Adrenal gland (tissue), 19 donors: ENCODE data around the gene TMCC3. TPM values are rescaled to one million over a fixed set of nuclear protein-coding genes. Genes with fewer than 3 reads are reported as not detected.

Experiments used
- DNase-seq, 7 donors: peaks; one replicate each; pipeline ENCODE4 v3.0.0-alpha.2; 2019 to 2020
- H3K27ac ChIP-seq, 5 donors: fragments of 200-600 bp; sonication (generic) in 4 of 5; 1 replicate in 3 of 5; 2 replicates in 2 of 5; pipeline versions ENCODE4 v1.5.1 to v1.8.0; 2016 to 2020; ENCODE audit warnings: mild to moderate bottlenecking in 1 of 5
- H3K27me3 ChIP-seq: fragments of 200-600 bp; 2 replicates; pipeline ENCODE4 v1.8.0; 2021
- H3K36me3 ChIP-seq, 2 donors: fragments of 200-600 bp; replicated peaks in 1 of 2; 1 replicate in 1 of 2; 2 replicates in 1 of 2; pipeline versions ENCODE4 v1.5.1 to v1.8.0; 2018 to 2022
- H3K4me1 ChIP-seq, 2 donors: fragments of 200-600 bp; replicated peaks in 1 of 2; 1 replicate in 1 of 2; 2 replicates in 1 of 2; pipeline versions ENCODE4 v1.5.1 to v1.8.0; 2018 to 2021
- H3K4me3 ChIP-seq, 4 donors: fragments of 200-600 bp; sonication (generic) in 3 of 4; one replicate each; pipeline ENCODE4 v1.5.1; 2016 to 2018
- H3K9me3 ChIP-seq, 3 donors: fragments of 200-600 bp; sonication (generic) in 1 of 3; replicated peaks in 1 of 3; 1 replicate in 2 of 3; 2 replicates in 1 of 3; pipeline versions ENCODE4 v1.5.1 to v1.8.0; 2016 to 2021
- CTCF ChIP-seq, 6 experiments: fragments of 450-650 bp in 4 of 6; fragments of 200-600 bp in 2 of 6; sonication (generic) in 1 of 6; IDR thresholded peaks; 1 replicate in 5 of 6; 2 replicates in 1 of 6; pipeline versions ENCODE4 v1.5.1 to v1.8.0; 2016 to 2021; ENCODE audit warnings: antibody characterized with exemption in 6 of 6, mild to moderate bottlenecking in 2 of 6, moderate library complexity in 1 of 6
- POLR2A ChIP-seq, 2 donors: fragments of 450-650 bp; IDR thresholded peaks; one replicate each; pipeline ENCODE4 v1.6.1; 2017; ENCODE audit warnings: antibody characterized with exemption in 2 of 2, mild to moderate bottlenecking in 2 of 2, moderate library complexity in 1 of 2
- WGBS, 4 donors: extraction: QIAGEN DNeasy Blood & Tissue Kit in 2 of 4; methylation state at CpG; one replicate each; pipeline versions ENCODE4 v1.1.5 to v1.1.7; 2013 to 2017; 5-methylcytosine and 5-hydroxymethylcytosine counted together
- intact Hi-C, 2 donors: fragments of 100-400 bp; cut with DNase I; formaldehyde crosslinking; loops; one replicate each; pipeline versions ENCODE4 v1.14.1 to v1.15.0; 2022 to 2023
- long read RNA-seq, 10 donors: library from polyadenylated mRNA in 3 of 10; unstranded in 2 of 10; stranded (forward) in 1 of 10; transcript quantifications; one replicate each; pipeline ENCODE4 v2.0.0 and lab custom pipeline, GENCODE V29; 2021 to 2026
- polyA plus RNA-seq, 3 donors: library from polyadenylated mRNA; stranded (reverse); fragments of 200-250 nt in 2 of 3; fragments of 350-450 nt in 1 of 3; fragmentation: Illumina TruSeq in 1 of 3; extraction: RNeasy Lipid Tissue Mini Kit (QIAGEN cat#74804) in 1 of 3; gene quantifications; one replicate each; pipeline ENCODE4 v1.2.3, GENCODE V29; 2013 to 2014
- total RNA-seq, 9 donors: library from RNA; depleted of rRNA in 4 of 9; stranded (reverse); fragments of >200 nt in 4 of 9; fragments of 120-200 nt in 1 of 9; fragmentation: NEBNext Ultra II Directional in 1 of 9; extraction: Animal tissue kit (Norgen Biotek cat#: 25700) in 1 of 9; gene quantifications; one replicate each; pipeline versions ENCODE4 v1.1.0 to v1.2.4, GENCODE V29; 2013 to 2023
- donor health status: healthy with polysubstance abuse.
- donor health status: Bipolar disorder and iron deficiency.
- donor health status: DM: yes; HTN: yes; CAD: no.
- donor health status: DM: no; HTN: no; CAD: no.
- donor health status: DM: no; HTN: no; CAD: no.
- donor health status: DM: yes; HTN: yes; CAD: no.

Gene TMCC3, protein sequence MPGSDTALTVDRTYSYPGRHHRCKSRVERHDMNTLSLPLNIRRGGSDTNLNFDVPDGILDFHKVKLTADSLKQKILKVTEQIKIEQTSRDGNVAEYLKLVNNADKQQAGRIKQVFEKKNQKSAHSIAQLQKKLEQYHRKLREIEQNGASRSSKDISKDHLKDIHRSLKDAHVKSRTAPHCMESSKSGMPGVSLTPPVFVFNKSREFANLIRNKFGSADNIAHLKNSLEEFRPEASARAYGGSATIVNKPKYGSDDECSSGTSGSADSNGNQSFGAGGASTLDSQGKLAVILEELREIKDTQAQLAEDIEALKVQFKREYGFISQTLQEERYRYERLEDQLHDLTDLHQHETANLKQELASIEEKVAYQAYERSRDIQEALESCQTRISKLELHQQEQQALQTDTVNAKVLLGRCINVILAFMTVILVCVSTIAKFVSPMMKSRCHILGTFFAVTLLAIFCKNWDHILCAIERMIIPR
- total RNA-seq = 10 to 100 TPM in 1 of 9 donors, 1 to 10 TPM in 8; 2.4 to 13.4 (median 7.4) TPM
- polyA plus RNA-seq = 1 to 10 TPM; 1.2 to 9.3 (median 2.2) TPM
- long read RNA-seq, donor 1 = 0 reads
- long read RNA-seq, donor 2, full-length matches to known transcripts = 1 of 1 reads
- long read RNA-seq, donor 2, partial matches to known transcripts = 0 of 1 reads
- long read RNA-seq, donor 2, other reads (novel, unspliced or antisense) = 0 of 1 reads
- long read RNA-seq, donor 3, full-length matches to known transcripts = 1 of 1 reads
- long read RNA-seq, donor 3, partial matches to known transcripts = 0 of 1 reads
- long read RNA-seq, donor 3, other reads (novel, unspliced or antisense) = 0 of 1 reads
- long read RNA-seq, donor 4 = 0 reads
- long read RNA-seq, donor 5, full-length matches to known transcripts = 6 of 10 reads
- long read RNA-seq, donor 5, partial matches to known transcripts = 2 of 10 reads
- long read RNA-seq, donor 5, other reads (novel, unspliced or antisense) = 2 of 10 reads
- long read RNA-seq, donor 6, partial matches to known transcripts = 0 of 1 reads
- long read RNA-seq, donor 6, other reads (novel, unspliced or antisense) = 1 of 1 reads
- long read RNA-seq, donor 7 = 0 reads
- long read RNA-seq, donor 8 = 0 reads
- long read RNA-seq, donor 9 = 0 reads
- long read RNA-seq, donor 10, full-length matches to known transcripts = 1 of 1 reads
- long read RNA-seq, donor 10, partial matches to known transcripts = 0 of 1 reads
- long read RNA-seq, donor 10, other reads (novel, unspliced or antisense) = 0 of 1 reads

- Histone ChIP-seq H3K36me3 (no peaks in the 10 kb centered on the region), H3K27ac (peak within 1 kb of the TSS in 3 of 5 donors; percentile 55 to 76 (median 60)), H3K4me3 (peak within 1 kb of the TSS in 3 of 4 donors; percentile 28 to 76 (median 63)), H3K9me3 (no peaks in the 10 kb centered on the region), H3K27me3 (no peaks in the 10 kb centered on the region), H3K4me1 (peaks cover 7 to 17% of the 10 kb centered on the region in 2 donors)
- intact Hi-C loops = no loop called here
- DNase-seq = peak; percentile 43 to 68 (median 49)
- TF ChIP-seq CTCF (IDR thresholded peaks at IDR 0.05) = peak in 1 of 6 experiments; percentile 2
- peak in 1 of 2 donors; percentile 53 for TF ChIP-seq POLR2A (IDR thresholded peaks at IDR 0.05)
- WGBS, 4 donors = 1 to 21% (median 8%) methylated on average over 3 to 81 of the region's 82 CpGs
These were observed at the start of gene TMCC3 for GRCh38 chr12:94650143-94651056. Gene TMCC3 (minus strand): TSS chr12:94650557. CDS start chr12:94650430, 127 bp downstream.

GRCh38 chr12:94699801-94700200 is 49.4 kb upstream of the TMCC3 start:
- DNase-seq = no peak
- no peaks in the 10 kb centered on the region for H3K27me3 ChIP-seq
- TF ChIP-seq CTCF (IDR thresholded peaks at IDR 0.05) (no peak), POLR2A (IDR thresholded peaks at IDR 0.05) (no peak)
- no peak overlapping the region for H3K4me3 ChIP-seq
- H3K4me1 ChIP-seq = peaks cover 4 to 15% of the 10 kb centered on the region in 2 donors
- H3K9me3 ChIP-seq = no peaks in the 10 kb centered on the region
- no peaks in the 10 kb centered on the region for H3K36me3 ChIP-seq
- no peak overlapping the region for H3K27ac ChIP-seq
- 73 to 77% (median 77%) methylated on average over 1 of the region's 1 CpG for WGBS, 4 donors
- intact Hi-C loops = no loop called here

DNA sequence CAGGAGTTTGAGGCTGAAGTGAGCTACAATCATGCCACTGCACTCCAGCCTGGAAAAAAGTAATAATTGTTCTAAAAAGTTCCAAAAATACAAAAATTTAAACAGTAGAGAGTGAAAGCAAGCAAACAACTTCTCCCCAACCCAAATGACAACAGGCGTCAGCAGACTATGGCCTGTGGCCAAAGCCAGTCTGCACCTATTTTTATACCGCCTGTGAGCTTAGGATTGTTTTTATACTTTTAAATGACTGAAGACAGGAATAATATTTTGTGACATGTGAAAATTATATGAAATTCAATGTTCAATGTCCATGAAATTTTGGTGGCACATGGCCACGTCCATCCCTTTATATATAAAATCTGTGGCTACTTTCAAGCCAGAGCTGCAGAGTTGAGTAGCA is 48.2 kb upstream of the TMCC3 start:
- Histone ChIP-seq H3K27ac (no peak overlapping the region), H3K4me1 (peaks cover 0 to 6% of the 10 kb centered on the region in 2 donors), H3K9me3 (no peaks in the 10 kb centered on the region), H3K36me3 (no peaks in the 10 kb centered on the region), H3K4me3 (no peak overlapping the region), H3K27me3 (no peaks in the 10 kb centered on the region)
- intact Hi-C loops = no loop called here
- TF ChIP-seq POLR2A (IDR thresholded peaks at IDR 0.05) (no peak), CTCF (IDR thresholded peaks at IDR 0.05) (no peak)
- 76 to 89% (median 82%) methylated on average over 3 of the region's 3 CpGs for WGBS, 4 donors
- DNase-seq = no peak
